Colonic mucosa (tissue), 4 donors: ENCODE data around the gene TMPO. TPM values are rescaled to one million over a fixed set of nuclear protein-coding genes. Genes with fewer than 3 reads are reported as not detected.
A peak's percentile ranks its signal among the peaks of the same experiment; 100 is the strongest.
"Not testable (repeated sequence)": the region's sequence is repeated elsewhere in the genome, so short reads cannot be mapped to it uniquely, and the experiment has no call there.

Source experiments
- DNase-seq: peaks from one replicate; pipeline ENCODE4 v3.0.0-alpha.2; 2020
- H3K27ac ChIP-seq: fragments of 200-600 bp; one replicate; pipeline ENCODE4 v1.8.0; 2021
- H3K27me3 ChIP-seq: fragments of 200-600 bp; one replicate; pipeline ENCODE4 v1.8.0; 2021
- H3K36me3 ChIP-seq: fragments of 200-600 bp; one replicate; pipeline ENCODE4 v1.8.0; 2021
- H3K4me1 ChIP-seq: fragments of 200-600 bp; one replicate; pipeline ENCODE4 v1.8.0; 2021; ENCODE audit warnings: mild to moderate bottlenecking
- H3K4me3 ChIP-seq: fragments of 200-600 bp; one replicate; pipeline ENCODE4 v1.8.0; 2021
- H3K9ac ChIP-seq, 2 donors: one replicate each; pipeline ENCODE4 v1.7.0; 2013; ENCODE audit warnings: control low read depth in 2 of 2, low read depth in 2 of 2, low read length in 2 of 2
- H3K9me3 ChIP-seq: fragments of 200-600 bp; one replicate; pipeline ENCODE4 v1.8.0; 2021
- CTCF ChIP-seq: fragments of 200-600 bp; IDR thresholded peaks from one replicate; pipeline ENCODE4 v1.8.0; 2022; ENCODE audit warnings: antibody characterized with exemption, mild to moderate bottlenecking
- intact Hi-C: fragments of 100-400 bp; cut with DNase I; formaldehyde crosslinking; loops from one replicate; pipeline ENCODE4 v1.14.1; 2022
- total RNA-seq, 2 donors: library from RNA; stranded (reverse); fragmentation: NEBNext Ultra II Directional in 1 of 2; extraction: Animal tissue kit (Norgen Biotek cat#: 25700) in 1 of 2; gene quantifications; one replicate each; pipeline ENCODE4 v1.2.1, GENCODE V29; 2021
- donor health status: healthy.
- donor health status: DM: no; HTN: no; CAD: no.
- donor health status: DM: no; HTN: no; CAD: no.

TMPO gene
- total RNA-seq, 2 donors from 2014 or later = 80.0 to 202 TPM

- H3K27me3 ChIP-seq = no peaks in the 10 kb centered on the region
- no peak for DNase-seq
- H3K4me3 ChIP-seq = no peak overlapping the region
- intact Hi-C loops = no loop called here
- H3K4me1 ChIP-seq = no peaks in the 10 kb centered on the region
- no peak overlapping the region for H3K9ac ChIP-seq
- H3K36me3 ChIP-seq = no peaks in the 10 kb centered on the region
- no peak overlapping the region for H3K27ac ChIP-seq
- no peak for TF ChIP-seq CTCF
- H3K9me3 ChIP-seq = no peaks in the 10 kb centered on the region
Observed at GRCh38 chr12:98485792-98486340, 29.5 kb upstream of the TMPO start.

GRCh38 chr12:98488416-98488815, 27.0 kb upstream of the TMPO start:
- H3K9ac ChIP-seq, H3K4me1 ChIP-seq, H3K36me3 ChIP-seq, H3K27ac ChIP-seq, H3K27me3 ChIP-seq, H3K4me3 ChIP-seq, H3K9me3 ChIP-seq, DNase-seq, intact Hi-C loops: not testable (repeated sequence)

GRCh38 chr12:98489176-98489575, 26.2 kb upstream of the TMPO start:
- Histone ChIP-seq H3K27ac (no peak overlapping the region), H3K4me3 (no peak overlapping the region), H3K27me3 (no peaks in the 10 kb centered on the region), H3K9ac (no peak overlapping the region), H3K36me3 (no peaks in the 10 kb centered on the region), H3K4me1 (no peaks in the 10 kb centered on the region), H3K9me3 (no peaks in the 10 kb centered on the region)
- no peak for DNase-seq
- intact Hi-C loops = no loop called here
- no peak for TF ChIP-seq CTCF

GRCh38 chr12:98490501-98491453, 24.6 kb upstream of the TMPO start:
- Histone ChIP-seq H3K9ac (peak overlapping the region in 1 of 2 donors; percentile 38), H3K9me3 (no peaks in the 10 kb centered on the region), H3K27me3 (no peaks in the 10 kb centered on the region), H3K4me1 (no peaks in the 10 kb centered on the region), H3K36me3 (no peaks in the 10 kb centered on the region), H3K27ac (peak overlapping the region; percentile 63), H3K4me3 (no peak overlapping the region)
- DNase-seq = peak; percentile 95
- intact Hi-C loops = no loop called here
- TF ChIP-seq CTCF = peak; percentile 85

- Histone ChIP-seq H3K9me3 (no peaks in the 10 kb centered on the region), H3K27ac (no peak overlapping the region), H3K27me3 (no peaks in the 10 kb centered on the region), H3K36me3 (no peaks in the 10 kb centered on the region), H3K9ac (no peak overlapping the region), H3K4me1 (no peaks in the 10 kb centered on the region), H3K4me3 (no peak overlapping the region)
- no peak for TF ChIP-seq CTCF
- no peak for DNase-seq
- intact Hi-C loops = no loop called here
Observed at GRCh38 chr12:98492580-98493140, 22.7 kb upstream of the TMPO start.

GRCh38 chr12:98501266-98501629, 14.1 kb upstream of the TMPO start:
- DNase-seq, H3K9me3 ChIP-seq, H3K4me1 ChIP-seq, H3K4me3 ChIP-seq, intact Hi-C loops, H3K27me3 ChIP-seq, H3K36me3 ChIP-seq: not testable (repeated sequence)
- Histone ChIP-seq H3K9ac (peak overlapping the region in 1 of 2 donors; percentile 69), H3K27ac (peak overlapping the region; percentile 76)
